Epithelial cell of proximal tubule (primary cell): ENCODE measurements around the gene COL4A1. TPM values are rescaled to one million over a fixed set of nuclear protein-coding genes. Genes with fewer than 3 reads are reported as not detected.

Experiments used
- DNase-seq: peaks from one replicate; pipeline ENCODE4 v3.0.0-alpha.2; 2011; ENCODE audit warnings: low read depth
- H3K4me3 ChIP-seq: 2 replicates; pipeline ENCODE4 v1.5.1; 2011; ENCODE audit warnings: low read depth, mild to moderate bottlenecking, low read length
- CTCF ChIP-seq: conservative IDR thresholded peaks from 2 replicates; pipeline ENCODE4 v1.5.1; 2012; ENCODE audit warnings: low read depth, mild to moderate bottlenecking, low read length
- total RNA-seq: library from RNA; depleted of rRNA; stranded (reverse); fragments of >200 nt; gene quantifications from 2 replicates; pipeline ENCODE4 v1.2.3, GENCODE V29; 2015

COL4A1 gene
- total RNA-seq, 1 donor from 2014 or later, result 547 TPM

GRCh38 chr13:110121422-110122083, 185.4 kb downstream of the COL4A1 start:
- H3K4me3 ChIP-seq, result no peak overlapping the region
- no peak for DNase-seq
- TF ChIP-seq CTCF, result no peak

DNA sequence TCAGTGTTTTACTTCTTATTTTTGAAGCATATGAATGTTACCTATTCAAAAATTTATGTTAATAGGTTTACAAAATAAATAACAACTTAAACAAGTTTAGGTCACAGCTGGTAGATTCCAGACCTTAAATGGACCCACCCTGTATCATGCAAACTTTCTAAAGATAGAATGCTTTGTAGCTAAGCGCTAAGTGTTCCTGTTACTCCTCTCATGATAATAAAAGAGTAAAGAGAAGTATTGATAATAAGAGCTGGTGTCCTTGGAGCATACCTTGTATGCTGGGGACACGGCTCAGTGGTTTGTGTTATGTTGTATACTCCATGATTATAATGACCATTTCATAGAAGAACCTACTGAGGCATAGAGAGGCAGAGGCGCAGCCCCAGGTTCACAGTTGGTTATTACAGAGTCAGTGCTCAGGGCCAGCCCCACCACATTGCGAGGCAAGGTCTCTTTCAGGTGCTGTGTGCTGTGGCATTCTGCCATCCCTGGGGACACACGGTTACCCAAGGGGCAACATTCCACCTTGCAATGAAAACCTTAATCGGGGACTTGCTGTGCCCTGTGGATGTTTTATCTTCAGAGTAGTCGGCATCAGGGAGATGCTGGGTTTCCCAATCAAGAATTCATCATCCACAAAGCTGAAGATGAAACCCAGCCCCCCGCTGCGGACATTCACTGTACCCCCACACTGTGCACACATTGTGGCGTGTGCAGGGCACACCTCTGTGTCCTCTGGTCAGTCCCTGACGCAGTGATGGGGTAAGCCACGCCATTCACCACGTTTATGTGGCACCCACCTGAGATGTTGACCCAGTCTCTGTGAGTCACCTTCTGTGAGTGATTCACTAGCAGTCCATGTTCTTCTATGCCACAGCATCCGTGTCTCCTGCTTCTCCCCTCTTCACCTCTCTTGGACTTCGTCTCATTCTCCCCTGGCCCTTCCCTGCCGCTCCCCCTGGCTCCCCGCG, 186.7 kb downstream of the COL4A1 start:
- no peak overlapping the region for H3K4me3 ChIP-seq
- DNase-seq, result no peak
- TF ChIP-seq CTCF, result no peak

- DNase-seq, result no peak
These were observed 188.9 kb downstream of the COL4A1 start for GRCh38 chr13:110118106-110118505.

GRCh38 chr13:110116072-110116487, 190.9 kb downstream of the COL4A1 start:
- TF ChIP-seq CTCF, result peak; percentile 80
- H3K4me3 ChIP-seq, result no peak overlapping the region
- DNase-seq, result no peak

More at GRCh38 chr13:110118106-110118505, 188.9 kb downstream of the COL4A1 start:
- no peak overlapping the region for H3K4me3 ChIP-seq
- no peak for TF ChIP-seq CTCF

DNA sequence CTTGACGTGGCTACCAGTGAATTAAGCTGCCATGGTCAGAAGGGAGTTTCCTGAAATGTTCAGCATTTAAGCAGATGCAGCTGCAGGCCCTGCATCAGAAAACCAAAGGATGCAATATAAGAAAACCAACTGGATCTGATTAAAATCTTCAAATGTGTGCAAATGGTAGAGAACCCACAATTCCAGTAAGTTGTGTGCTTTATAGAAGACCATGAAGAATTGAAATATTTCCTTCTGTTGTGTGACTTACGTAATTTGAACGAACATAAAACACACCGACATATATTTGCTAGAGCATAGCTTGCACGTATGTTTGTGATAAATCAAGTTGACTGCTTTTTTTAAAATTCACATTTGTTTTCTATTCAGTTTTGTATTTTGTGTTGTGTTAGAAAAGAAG, 191.4 kb downstream of the COL4A1 start:
- H3K4me3 ChIP-seq, result no peak overlapping the region
- no peak for DNase-seq
- no peak for TF ChIP-seq CTCF

- no peak overlapping the region for H3K4me3 ChIP-seq
- TF ChIP-seq CTCF, result no peak
- DNase-seq, result no peak
These were observed 192.6 kb downstream of the COL4A1 start for GRCh38 chr13:110114316-110114715.
